Psoas muscle (tissue), 8 donors: ENCODE measurements around the gene EVC. TPM values are rescaled to one million over a fixed set of nuclear protein-coding genes. Genes with fewer than 3 reads are reported as not detected.
A peak's percentile ranks its signal among the peaks of the same experiment; 100 is the strongest.

ENCODE experiments used
- ATAC-seq, 4 donors: fragments of 200-7000 bp; cut with Tn5 transposase; one replicate each; pipeline ENCODE4 v1.9.1; 2020; ENCODE audit warnings: moderate library complexity in 3 of 4, mild to moderate bottlenecking in 2 of 4
- DNase-seq, 2 donors: peaks; one replicate each; pipeline ENCODE4 v3.0.0-alpha.2; 2020
- H3K27ac ChIP-seq: fragments of 200-600 bp; one replicate; pipeline ENCODE4 v1.8.0; 2022
- H3K27me3 ChIP-seq, 3 donors: fragments of 200-600 bp in 1 of 3; one replicate each; pipeline versions ENCODE4 v1.6.1 to v1.8.0; 2013 to 2022; ENCODE audit warnings: low read length in 2 of 3, mild to moderate bottlenecking in 2 of 3, moderate library complexity in 1 of 3; ENCODE audit not compliant: insufficient read depth in 3 of 3
- H3K36me3 ChIP-seq, 2 donors: fragments of 200-600 bp in 1 of 2; one replicate each; pipeline versions ENCODE4 v1.6.1 to v1.8.0; 2013 to 2022; ENCODE audit warnings: low read depth in 1 of 2, mild to moderate bottlenecking in 1 of 2, moderate library complexity in 1 of 2; ENCODE audit not compliant: insufficient read depth in 1 of 2
- H3K4me1 ChIP-seq: fragments of 200-600 bp; one replicate; pipeline ENCODE4 v1.8.0; 2022
- H3K4me3 ChIP-seq: fragments of 200-600 bp; one replicate; pipeline ENCODE4 v1.8.0; 2022; ENCODE audit warnings: mild to moderate bottlenecking
- H3K9me3 ChIP-seq: fragments of 200-600 bp; one replicate; pipeline ENCODE4 v1.8.0; 2022
- CTCF ChIP-seq: fragments of 200-600 bp; IDR thresholded peaks from one replicate; pipeline ENCODE4 v1.8.0; 2022; ENCODE audit warnings: antibody characterized with exemption
- WGBS, 3 donors: extraction: QIAGEN DNeasy Blood & Tissue Kit; methylation state at CpG; one replicate each; pipeline versions ENCODE4 v1.1.6 to v1.1.7; 2013; 5-methylcytosine and 5-hydroxymethylcytosine counted together
- intact Hi-C, 2 donors: fragments of 100-400 bp; cut with DNase I; formaldehyde crosslinking; loops; one replicate each; pipeline versions ENCODE4 v1.11.0 to v1.14.2; 2022
- polyA plus RNA-seq, 3 donors: library from polyadenylated mRNA; stranded (reverse); fragments of 200-250 nt; gene quantifications; one replicate each; pipeline ENCODE4 v1.2.3, GENCODE V29; 2013
- total RNA-seq, 4 donors: library from RNA; stranded (reverse); fragmentation: NEBNext Ultra II Directional in 2 of 4; extraction: Animal tissue kit (Norgen Biotek cat#: 25700) in 2 of 4; gene quantifications; one replicate each; pipeline versions ENCODE4 v1.2.1 to v1.2.4, GENCODE V29; 2021 to 2023
- donor health status: healthy with polysubstance abuse.
- donor health status: DM: no; HTN: no; CAD: no; lungs with moderate emphysema.
- donor health status: Bipolar disorder and iron deficiency.
- donor health status: healthy.
- donor health status: DM: yes; HTN: yes; CAD: no.
- donor health status: DM: no; HTN: no; CAD: no.
- donor health status: DM: no; HTN: no; CAD: no.
- donor health status: DM: yes; HTN: yes; CAD: no.

EVC gene
- total and polyA plus RNA-seq, 7 donors = 0.56 to 3.8 (median 1.5) TPM

DNA sequence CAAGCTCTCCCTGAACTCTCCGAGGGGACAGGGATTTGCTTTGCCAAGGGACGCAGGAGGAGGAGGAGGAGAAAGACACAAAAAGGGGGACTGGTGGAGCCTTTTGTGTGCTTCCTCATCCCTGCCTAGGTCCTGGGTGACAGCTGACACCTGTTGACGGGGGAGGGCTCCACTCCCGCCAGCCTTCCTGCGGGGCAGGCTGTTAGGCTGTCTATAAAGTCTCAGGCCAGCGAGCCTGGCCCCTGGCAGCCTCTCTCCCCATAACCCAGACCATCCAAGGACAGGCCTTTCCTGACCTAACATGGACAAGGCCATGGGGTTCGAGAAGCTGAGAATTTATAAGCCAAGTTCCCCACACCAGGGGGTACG is 1.8 kb upstream of the EVC start:
- intact Hi-C loops = no loop called here
- H3K4me1 ChIP-seq = no peaks in the 10 kb centered on the region
- no peak for TF ChIP-seq CTCF
- 32 to 63% (median 52%) methylated on average over 8 of the region's 8 CpGs for WGBS, 3 donors
- peak overlapping the region; percentile 53 for H3K27ac ChIP-seq
- DNase-seq (no peak), ATAC-seq (peak in 1 of 4 donors; percentile 26)
- peaks cover 0 to 50% (median 13%) of the 10 kb centered on the region in 3 donors for H3K27me3 ChIP-seq
- H3K4me3 ChIP-seq = peak overlapping the region; percentile 71
- H3K9me3 ChIP-seq = no peaks in the 10 kb centered on the region
- H3K36me3 ChIP-seq = no peaks in the 10 kb centered on the region

DNA sequence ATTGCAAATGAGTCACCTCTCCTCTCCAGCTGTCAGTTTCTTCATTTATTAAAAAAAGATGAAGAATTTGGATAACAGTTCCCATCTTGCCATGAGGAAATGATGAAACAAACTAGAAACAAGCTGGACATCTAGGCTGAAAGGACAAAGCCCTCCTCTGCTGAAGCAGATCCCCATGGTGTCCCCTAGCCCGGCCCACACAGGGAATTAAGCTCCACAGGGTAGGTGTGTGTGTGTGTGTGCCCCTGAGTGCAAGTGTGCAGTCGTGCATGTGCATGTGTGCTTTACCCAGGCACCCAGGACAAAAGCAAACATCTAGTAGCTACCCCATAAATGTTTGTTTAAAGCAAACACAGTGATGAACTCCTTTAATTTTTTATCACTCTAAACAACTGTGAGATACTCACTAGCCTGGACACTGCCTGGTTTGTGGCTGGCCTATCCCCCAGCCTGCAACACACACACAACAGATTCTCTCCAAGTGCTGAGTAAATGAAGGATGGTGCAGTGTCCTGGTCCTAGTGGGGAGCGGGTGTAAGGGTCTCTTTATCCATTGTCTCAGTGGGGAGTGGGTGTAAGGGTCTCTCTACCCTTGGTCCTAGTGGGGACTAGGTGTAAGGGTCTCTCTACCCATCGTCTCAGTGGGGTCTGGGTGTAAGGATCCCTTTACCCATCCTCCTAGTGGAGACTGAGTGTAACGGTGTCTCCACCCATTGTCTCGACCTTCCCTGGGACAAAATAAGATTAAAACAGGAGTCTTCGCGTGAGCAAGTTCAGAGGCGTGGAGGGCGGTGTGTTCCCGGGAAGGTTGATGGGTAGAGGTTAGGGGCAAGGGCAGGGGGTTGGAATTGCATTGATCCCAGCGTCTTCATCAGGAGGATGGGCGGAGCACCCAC is 688 bp upstream of the EVC start:
- Histone ChIP-seq H3K9me3 (no peaks in the 10 kb centered on the region), H3K27ac (no peak overlapping the region), H3K4me3 (peak overlapping the region; percentile 58), H3K27me3 (peaks cover 0 to 50% (median 13%) of the 10 kb centered on the region in 3 donors), H3K4me1 (no peaks in the 10 kb centered on the region), H3K36me3 (no peaks in the 10 kb centered on the region)
- intact Hi-C loops = no loop called here
- 16 to 24% (median 18%) methylated on average over 13 of the region's 13 CpGs for WGBS, 3 donors
- ATAC-seq = peak in 1 of 4 donors; percentile 39
- DNase-seq = no peak
- no peak for TF ChIP-seq CTCF

DNA sequence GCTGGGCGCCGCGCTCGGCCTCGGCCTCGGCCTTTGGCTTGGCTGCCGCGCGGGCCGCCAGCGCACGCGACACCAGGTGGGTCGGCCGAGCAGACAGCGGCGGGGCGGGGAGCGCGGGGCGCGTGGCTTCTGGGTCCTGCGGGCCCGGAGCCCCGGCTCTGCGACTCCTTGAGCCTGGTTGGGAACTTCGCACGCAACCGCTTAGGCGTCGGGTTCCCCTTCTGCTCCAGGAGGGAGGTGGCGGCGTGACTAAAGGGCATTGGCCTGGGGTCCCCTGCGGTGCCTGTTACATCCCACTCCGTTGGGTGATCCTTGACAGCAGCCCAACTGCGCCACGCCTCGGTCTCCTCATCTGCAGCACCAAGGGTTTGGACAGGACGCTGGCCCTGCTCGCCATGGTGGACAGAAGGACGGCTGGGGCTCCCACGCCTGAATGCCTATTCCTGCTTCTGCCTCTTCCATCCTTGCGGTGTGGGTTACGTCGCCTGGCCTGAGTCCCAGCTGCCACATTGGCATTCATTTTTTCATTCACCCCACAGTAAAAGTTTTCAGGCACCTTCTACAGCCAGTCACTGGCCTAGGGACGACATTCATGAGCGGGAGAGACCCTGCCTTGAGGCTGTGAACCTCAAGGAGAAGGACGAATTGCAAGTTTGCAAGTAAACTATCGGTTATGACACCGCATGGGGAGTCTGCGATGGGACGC is 631 bp downstream of the EVC start:
- TF ChIP-seq CTCF = no peak
- no peak overlapping the region for H3K27ac ChIP-seq
- no peaks in the 10 kb centered on the region for H3K36me3 ChIP-seq
- WGBS, 3 donors = 12 to 22% (median 13%) methylated on average over 35 to 52 of the region's 52 CpGs
- DNase-seq = peak; percentile 43 to 54
- no peaks in the 10 kb centered on the region for H3K4me1 ChIP-seq
- intact Hi-C loops = no loop called here
- no peaks in the 10 kb centered on the region for H3K9me3 ChIP-seq
- ATAC-seq = peak in 2 of 4 donors; percentile 3 to 8
- peak overlapping the region; percentile 58 for H3K4me3 ChIP-seq
- H3K27me3 ChIP-seq = peaks cover 0 to 50% (median 13%) of the 10 kb centered on the region in 3 donors

DNA sequence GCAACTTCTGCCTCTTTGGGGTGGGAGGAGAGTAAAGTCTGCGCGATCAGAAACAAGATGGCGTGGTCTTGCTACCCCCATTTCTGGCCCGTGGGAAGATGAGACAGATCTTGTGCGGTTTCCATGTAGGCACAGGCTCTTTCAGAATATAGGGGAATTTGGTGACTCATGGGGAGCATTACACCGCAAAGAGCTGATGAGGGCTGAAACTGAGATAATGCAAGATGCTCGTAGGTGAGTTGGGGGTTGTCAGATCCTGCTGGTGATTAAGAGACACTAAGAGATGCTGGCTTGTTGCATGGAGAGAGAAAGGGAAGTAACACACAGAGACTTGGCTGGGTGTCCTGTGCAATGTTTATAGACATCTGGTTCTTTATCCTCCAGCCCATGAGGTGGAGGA is 1.5 kb downstream of the EVC start:
- ATAC-seq (no peak), DNase-seq (no peak)
- H3K4me1 ChIP-seq = no peaks in the 10 kb centered on the region
- 96% methylated on average over 7 of the region's 7 CpGs for WGBS, 3 donors
- intact Hi-C loops = no loop called here
- no peak overlapping the region for H3K4me3 ChIP-seq
- no peaks in the 10 kb centered on the region for H3K9me3 ChIP-seq
- H3K27me3 ChIP-seq = peaks cover 0 to 46% (median 13%) of the 10 kb centered on the region in 3 donors
- no peak overlapping the region for H3K27ac ChIP-seq
- no peak for TF ChIP-seq CTCF
- H3K36me3 ChIP-seq = no peaks in the 10 kb centered on the region
